K562 (cell line): ENCODE data around the gene DOCK1. TPM values are rescaled to one million over a fixed set of nuclear protein-coding genes. Genes with fewer than 3 reads are reported as not detected.

Experiments
- ATAC-seq: fragments of 200-7000 bp; cut with Tn5 transposase; 3 replicates; pipeline ENCODE4 v1.9.1; 2020; ENCODE audit warnings: moderate library complexity
- BruUV-seq: library from RNA; stranded (reverse); fragments of 400-500 nt; replicated peaks from 2 replicates; lab custom pipeline; 2021; lab: Mats Ljungman, UMichigan
- CTCF ChIA-PET: fragments of 300-600 bp; formaldehyde crosslinking; extraction: SDS; loops from one replicate; lab custom pipeline; 2021; ENCODE audit warnings: low intra/inter-chr PET ratio; lab: Yijun Ruan, JAX
- POLR2A ChIA-PET: fragments of 300-600, 350-650 bp; sonication (Branson Sonifier 250); formaldehyde crosslinking; extraction: SDS; loops from one replicate; lab custom pipeline; 2021; ENCODE audit warnings: antibody characterized with exemption, inconsistent platforms; lab: Yijun Ruan, JAX
- DNase-seq, 4 experiments: peaks; one replicate each; pipeline versions ENCODE4 v3.0.0 to v3.0.0-alpha.2; 2011 to 2018; ENCODE audit warnings: low spot score in 3 of 4, mixed read lengths in 3 of 4; ENCODE audit errors: extremely low read depth in 1 of 4
- FAIRE-seq: peaks from 2 replicates; lab custom pipeline; 2011; peaks lifted over from hg19 to GRCh38; lab: Jason Lieb, UNC
- H2AFZ ChIP-seq: 2 replicates; pipeline ENCODE4 v1.6.0; 2011; ENCODE audit warnings: low read depth, low read length, control low read depth, inconsistent platforms
- H3K27ac ChIP-seq: fragments of 200-600 bp; 3 replicates; pipeline ENCODE4 v1.8.0; 2011; ENCODE audit warnings: low read depth, mild to moderate bottlenecking, control low read depth, inconsistent platforms, low read length, moderate library complexity, mixed read lengths; ENCODE audit errors: extremely low read depth
- H3K27me3 ChIP-seq, 2 experiments: fragments of 300-600 bp in 1 of 2; 2 replicates in 1 of 2; 3 replicates in 1 of 2; pipeline versions ENCODE4 v1.6.0 to v1.8.0; 2011; ENCODE audit warnings: inconsistent platforms in 2 of 2, low read length in 2 of 2, mild to moderate bottlenecking in 1 of 2, mixed read lengths in 1 of 2, moderate library complexity in 1 of 2; ENCODE audit not compliant: control insufficient read depth in 2 of 2, insufficient read depth in 2 of 2
- H3K36me3 ChIP-seq: fragments of 300-600 bp; 3 replicates; pipeline ENCODE4 v1.8.0; 2011; ENCODE audit warnings: mild to moderate bottlenecking, low read length, inconsistent platforms; ENCODE audit not compliant: control insufficient read depth, insufficient read depth
- H3K4me1 ChIP-seq, 2 experiments: fragments of 200-600 bp in 1 of 2; replicated peaks in 1 of 2; 2 replicates in 1 of 2; 3 replicates in 1 of 2; pipeline versions ENCODE4 v1.5.1 to v1.8.0; 2011; ENCODE audit warnings: inconsistent platforms in 2 of 2, low read length in 2 of 2, mild to moderate bottlenecking in 1 of 2, mixed read lengths in 1 of 2, moderate library complexity in 1 of 2; ENCODE audit not compliant: control insufficient read depth in 2 of 2, insufficient read depth in 2 of 2
- H3K4me2 ChIP-seq: 2 replicates; pipeline ENCODE4 v1.6.1; 2011; ENCODE audit warnings: low read length, control low read depth, inconsistent platforms, mixed read lengths; ENCODE audit not compliant: insufficient read depth
- H3K4me3 ChIP-seq: fragments of 200-600 bp; sonication (generic), shearing (Covaris generic); 2 replicates; pipeline ENCODE4 v1.5.1; 2016; ENCODE audit warnings: control low read depth, inconsistent platforms
- H3K79me2 ChIP-seq: fragments of 200-600 bp; 3 replicates; pipeline ENCODE4 v1.8.0; 2011; ENCODE audit warnings: low read length, inconsistent platforms; ENCODE audit not compliant: control insufficient read depth, insufficient read depth
- H3K9ac ChIP-seq, 2 experiments: 2 replicates each; pipeline versions ENCODE4 v1.6.0 to v1.6.1; 2011; ENCODE audit warnings: low read depth in 2 of 2, low read length in 2 of 2, control low read depth in 1 of 2, inconsistent platforms in 1 of 2, mild to moderate bottlenecking in 1 of 2, mixed read lengths in 1 of 2; ENCODE audit not compliant: insufficient read depth in 1 of 2
- H3K9me1 ChIP-seq: one replicate; pipeline ENCODE4 v1.6.0; 2011; ENCODE audit warnings: inconsistent platforms, mild to moderate bottlenecking, low read length, moderate library complexity; ENCODE audit not compliant: control insufficient read depth, insufficient read depth
- H3K9me3 ChIP-seq: replicated peaks from 2 replicates; pipeline ENCODE4 v1.5.1; 2011; ENCODE audit warnings: low read depth, low read length, inconsistent platforms; ENCODE audit not compliant: control insufficient read depth, insufficient read depth
- H4K20me1 ChIP-seq: replicated peaks from 2 replicates; pipeline ENCODE4 v1.6.1; 2011; ENCODE audit warnings: low read length, inconsistent platforms, mixed read lengths; ENCODE audit not compliant: control insufficient read depth, insufficient read depth
- CGGBP1 ChIP-seq: fragments of 250-450 bp; sonication (Bioruptor Pico); IDR thresholded peaks from 2 replicates; pipeline ENCODE4 v1.9.0; 2021; ENCODE audit warnings: mild to moderate bottlenecking
- CXXC5 ChIP-seq: fragments of 250-450 bp; sonication (Bioruptor Pico); IDR thresholded peaks from 2 replicates; pipeline ENCODE4 v1.8.0; 2022; ENCODE audit warnings: inconsistent platforms, mild to moderate bottlenecking, moderate library complexity
- E2F5 ChIP-seq: sonication (generic); formaldehyde crosslinking; IDR thresholded peaks from 2 replicates; pipeline ENCODE4 v1.8.0; 2022; ENCODE audit warnings: mild to moderate bottlenecking, missing genetic modification reagents
- FOXA1 ChIP-seq: fragments of 450-650 bp; IDR thresholded peaks from 2 replicates; pipeline ENCODE4 v1.6.1; 2016; ENCODE audit warnings: mild to moderate bottlenecking, borderline replicate concordance
- KLF16 ChIP-seq: IDR thresholded peaks from 2 replicates; pipeline ENCODE4 v1.6.1; 2016; ENCODE audit warnings: antibody characterized with exemption
- MTF1 ChIP-seq: fragments of 250-450 bp; sonication (Bioruptor Pico); IDR thresholded peaks from 2 replicates; pipeline ENCODE4 v1.9.0; 2021; ENCODE audit warnings: moderate library complexity, mild to moderate bottlenecking, inconsistent platforms, borderline replicate concordance
- NCOA4 ChIP-seq: fragments of 450-650 bp; IDR thresholded peaks from 2 replicates; pipeline ENCODE4 v1.6.1; 2018; ENCODE audit warnings: mild to moderate bottlenecking; ENCODE audit not compliant: partially characterized antibody
- NKRF ChIP-seq: fragments of 450-650 bp; IDR thresholded peaks from 2 replicates; pipeline ENCODE4 v1.6.1; 2016; ENCODE audit warnings: borderline replicate concordance
- OTX1 ChIP-seq: fragments of 450-650 bp; formaldehyde crosslinking; IDR thresholded peaks from 2 replicates; pipeline ENCODE4 v1.4.0; 2022; ENCODE audit warnings: mild to moderate bottlenecking
- PHB ChIP-seq: fragments of 250-450 bp; sonication (Bioruptor Pico); IDR thresholded peaks from 2 replicates; pipeline ENCODE4 v1.5.0; 2021
- POLR3A ChIP-seq: IDR thresholded peaks from 2 replicates; pipeline ENCODE4 v1.6.1; 2011; ENCODE audit warnings: borderline replicate concordance, mild to moderate bottlenecking, moderate library complexity; ENCODE audit not compliant: insufficient read length, insufficient read depth; ENCODE audit errors: extremely low read depth
- SIN3A ChIP-seq, 2 experiments: fragments of 150-350 bp in 1 of 2; IDR thresholded peaks; 2 replicates each; pipeline ENCODE4 v1.6.1; 2011 to 2016; ENCODE audit warnings: borderline replicate concordance in 2 of 2, low read depth in 2 of 2, low read length in 2 of 2, mild to moderate bottlenecking in 2 of 2, moderate library complexity in 2 of 2; ENCODE audit not compliant: control insufficient read depth in 1 of 2
- TEAD4 ChIP-seq, 2 experiments: sonication (generic) in 1 of 2; formaldehyde crosslinking in 1 of 2; IDR thresholded peaks; 2 replicates each; pipeline versions ENCODE4 v1.6.1 to v1.8.0; 2012 to 2022; ENCODE audit warnings: borderline replicate concordance in 1 of 2, inconsistent platforms in 1 of 2, low read length in 1 of 2, mild to moderate bottlenecking in 1 of 2, missing genetic modification reagents in 1 of 2
- YBX1 ChIP-seq: fragments of 450-650 bp; IDR thresholded peaks from 2 replicates; pipeline ENCODE4 v1.7.1; 2016; ENCODE audit warnings: mild to moderate bottlenecking
- ZNF140 ChIP-seq: fragments of 250-450 bp; sonication (Bioruptor Pico); IDR thresholded peaks from 2 replicates; pipeline ENCODE4 v1.8.0; 2021; ENCODE audit warnings: moderate library complexity, mild to moderate bottlenecking, inconsistent platforms
- ZNF217 ChIP-seq: sonication (generic); formaldehyde crosslinking; IDR thresholded peaks from 2 replicates; pipeline ENCODE4 v1.8.0; 2022; ENCODE audit warnings: mild to moderate bottlenecking, missing genetic modification reagents
- ZNF79 ChIP-seq: fragments of 250-450 bp; sonication (Bioruptor Pico); IDR thresholded peaks from 2 replicates; pipeline ENCODE4 v1.4.0; 2020; ENCODE audit warnings: low read depth, mild to moderate bottlenecking, moderate library complexity
- ZNF830 ChIP-seq: fragments of 250-450 bp; sonication (Bioruptor Pico); IDR thresholded peaks from 2 replicates; pipeline ENCODE4 v1.5.0; 2021; ENCODE audit warnings: mild to moderate bottlenecking
- ZSCAN29 ChIP-seq: fragments of 450-650 bp; IDR thresholded peaks from 2 replicates; pipeline ENCODE4 v1.6.1; 2017
- WGBS: fragments of 100-300 bp; shearing (Covaris generic); methylation state at CpG from one replicate; pipeline ENCODE4 v1.1.6; 2016; ENCODE audit warnings: low coverage, mixed read lengths; ENCODE audit not compliant: insufficient coverage; ENCODE audit errors: missing lambda C conversion rate; 5-methylcytosine and 5-hydroxymethylcytosine counted together
- in situ Hi-C: fragments of 300-500 bp; cut with MboI; formaldehyde crosslinking; loops from 4 replicates; pipeline ENCODE4 v1.15.0; 2018; ENCODE audit warnings: inconsistent platforms, mixed read lengths
- intact Hi-C: fragments of 100-400 bp; cut with micrococcal nuclease; formaldehyde crosslinking; loops from 2 replicates; pipeline ENCODE4 v1.14.2; 2022
- polyA plus RNA-seq, 8 experiments: library from polyadenylated mRNA; depleted of rRNA in 4 of 8; stranded (reverse) in 5 of 8; unstranded in 3 of 8; fragments of >200 nt; fragmentation: Nextera tagmentation in 2 of 8; fragmentation: Illumina TruSeq in 1 of 8; extraction: Ambion mirVana in 2 of 8; extraction: Trizol in 1 of 8; gene quantifications; 2 replicates each; pipeline versions ENCODE4 v1.2.1 to v1.2.3, GENCODE V29; 2011 to 2014; ENCODE audit warnings: inconsistent platforms in 1 of 8, missing spikeins in 1 of 8
- total RNA-seq, 7 experiments: library from RNA; depleted of rRNA in 6 of 7; stranded (reverse); fragments of >200 nt in 6 of 7; fragmentation: Illumina TruSeq in 2 of 7; extraction: Trizol in 2 of 7; gene quantifications; 2 replicates each; pipeline versions ENCODE4 v1.2.1 to v1.2.3, GENCODE V29; 2011 to 2021; ENCODE audit warnings: low replicate concordance in 1 of 7
- TF ChIP-seq, protein P1 (sequence below), 3 experiments: IDR thresholded peaks in 2 of 3; conservative IDR thresholded peaks in 1 of 3; 2 replicates each; pipeline ENCODE4 v1.5.1; 2011 to 2012; ENCODE audit warnings: low read length in 3 of 3, mild to moderate bottlenecking in 3 of 3, control low read depth in 2 of 3, improper control_type of control experiment in 1 of 3, inconsistent platforms in 1 of 3, low read depth in 1 of 3, mixed read lengths in 1 of 3, moderate library complexity in 1 of 3; ENCODE audit not compliant: insufficient read depth in 2 of 3

The DOCK1 gene
- total and polyA plus RNA-seq, 9 of the 15 experiments (the other 6 are each of a cell fraction or from before 2014, with no cell fraction given) = 0.31 TPM; not detected in 8

- H3K27me3 ChIP-seq = no peaks in the 10 kb centered on the region
- no peaks in the 10 kb centered on the region for H3K79me2 ChIP-seq
- no peaks in the 10 kb centered on the region for H3K4me1 ChIP-seq
- no peak overlapping the region for H3K4me3 ChIP-seq
- ATAC-seq = no peak
- H2AFZ ChIP-seq = no peak overlapping the region
- no peak overlapping the region for H3K9ac ChIP-seq
- CTCF ChIA-PET = no interaction called here
- no peak overlapping the region for H3K4me2 ChIP-seq
- no peak overlapping the region for H3K27ac ChIP-seq
- in situ Hi-C loops = no loop called here
- no peaks in the 10 kb centered on the region for H4K20me1 ChIP-seq
- H3K9me1 ChIP-seq = no peaks in the 10 kb centered on the region
- H3K36me3 ChIP-seq = no peaks in the 10 kb centered on the region
- no peak for FAIRE-seq
- no peaks in the 10 kb centered on the region for H3K9me3 ChIP-seq
- 0% methylated on average over 2 of the region's 9 CpGs for WGBS
- TF ChIP-seq NKRF (no peak), YBX1 (no peak), KLF16 (no peak), ZNF140 (CRISPR knock-in tag) (no peak), POLR3A (no peak), CXXC5 (CRISPR knock-in tag) (no peak), NCOA4 (no peak), ZNF830 (CRISPR knock-in tag) (no peak), TEAD4 (IDR thresholded peaks at IDR 0.05; ENCODE audit: low read length) (no peak), TEAD4 (CRISPR knock-in tag; IDR thresholded peaks at IDR 0.05; ENCODE audit: borderline replicate concordance) (no peak), MTF1 (CRISPR knock-in tag) (no peak), SIN3A (IDR thresholded peaks at IDR 0.05; ENCODE audit: borderline replicate concordance in 2 of 2, control insufficient read depth in 1 of 2, low read depth in 2 of 2, low read length in 2 of 2) (no peak), OTX1 (CRISPR knock-in tag) (no peak), ZNF217 (CRISPR knock-in tag) (no peak), E2F5 (CRISPR knock-in tag) (no peak), ZNF79 (CRISPR knock-in tag) (no peak), ZSCAN29 (no peak), FOXA1 (no peak), CGGBP1 (CRISPR knock-in tag) (no peak), PHB (CRISPR knock-in tag) (no peak)
- TF ChIP-seq, protein P1, sequence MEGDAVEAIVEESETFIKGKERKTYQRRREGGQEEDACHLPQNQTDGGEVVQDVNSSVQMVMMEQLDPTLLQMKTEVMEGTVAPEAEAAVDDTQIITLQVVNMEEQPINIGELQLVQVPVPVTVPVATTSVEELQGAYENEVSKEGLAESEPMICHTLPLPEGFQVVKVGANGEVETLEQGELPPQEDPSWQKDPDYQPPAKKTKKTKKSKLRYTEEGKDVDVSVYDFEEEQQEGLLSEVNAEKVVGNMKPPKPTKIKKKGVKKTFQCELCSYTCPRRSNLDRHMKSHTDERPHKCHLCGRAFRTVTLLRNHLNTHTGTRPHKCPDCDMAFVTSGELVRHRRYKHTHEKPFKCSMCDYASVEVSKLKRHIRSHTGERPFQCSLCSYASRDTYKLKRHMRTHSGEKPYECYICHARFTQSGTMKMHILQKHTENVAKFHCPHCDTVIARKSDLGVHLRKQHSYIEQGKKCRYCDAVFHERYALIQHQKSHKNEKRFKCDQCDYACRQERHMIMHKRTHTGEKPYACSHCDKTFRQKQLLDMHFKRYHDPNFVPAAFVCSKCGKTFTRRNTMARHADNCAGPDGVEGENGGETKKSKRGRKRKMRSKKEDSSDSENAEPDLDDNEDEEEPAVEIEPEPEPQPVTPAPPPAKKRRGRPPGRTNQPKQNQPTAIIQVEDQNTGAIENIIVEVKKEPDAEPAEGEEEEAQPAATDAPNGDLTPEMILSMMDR (IDR thresholded peaks at IDR 0.05 in 2 of 3, conservative IDR thresholded peaks at IDR 0.05 in 1 of 3; ENCODE audit: insufficient read depth in 2 of 3, low read depth in 1 of 3, low read length in 3 of 3) = no peak
- TF ChIP-seq, all 486 proteins: peak for 0
- no TSS peak for BruUV-seq
- intact Hi-C loops = no loop called here
- POLR2A ChIA-PET = no interaction called here
- no peak for DNase-seq
Measured at GRCh38 chr10:127063762-127064161, 158.5 kb downstream of the DOCK1 start.
